ENCODE data around the gene FGF1.

Gene FGF1

GRCh38 chr5:142678529-142678928 is 7.4 kb downstream of the FGF1 start:
- no peaks in the 10 kb centered on the region for H3K79me1 ChIP-seq (replicated peaks; ENCODE audit: low read length, poor library complexity, severe bottlenecking)
- H3K4ac ChIP-seq (ENCODE audit: low read depth in 1 of 2, low read length in 2 of 2), result no peak overlapping the region
- H2BK12ac ChIP-seq (ENCODE audit: low read length in 2 of 2), result no peak overlapping the region
- H3K9me3 ChIP-seq (ENCODE audit: control insufficient read depth, low read length), result no peaks in the 10 kb centered on the region
- no peak overlapping the region for H2BK5ac ChIP-seq (ENCODE audit: low read depth, low read length, poor library complexity, severe bottlenecking)
- no peak overlapping the region for H3K4me3 ChIP-seq (ENCODE audit: insufficient read depth in 1 of 2, low read depth in 1 of 2, low read length in 2 of 2)
- peaks cover 13% of the 10 kb centered on the region for H3K4me1 ChIP-seq (ENCODE audit: control insufficient read depth, insufficient read depth, low read depth, low read length)
- H4K91ac ChIP-seq (ENCODE audit: low read length), result no peak overlapping the region
- H3K14ac ChIP-seq (ENCODE audit: low read length in 2 of 2), result no peak overlapping the region
- H2BK120ac ChIP-seq (ENCODE audit: low read depth, low read length), result no peak overlapping the region
- H2AFZ ChIP-seq (ENCODE audit: low read depth, low read length), result no peak overlapping the region
- H4K8ac ChIP-seq (ENCODE audit: low read length), result no peak overlapping the region
- WGBS, result 88% methylated on average over 4 of the region's 4 CpGs
- no peak overlapping the region for H2AK5ac ChIP-seq (ENCODE audit: low read length, severe bottlenecking)
- no peak for DNase-seq
- no peaks in the 10 kb centered on the region for H3K27me3 ChIP-seq (ENCODE audit: control insufficient read depth in 1 of 2, insufficient read depth in 1 of 2, low read length in 2 of 2)
- no peak overlapping the region for H3K27ac ChIP-seq (ENCODE audit: low read length, poor library complexity, severe bottlenecking)
- no peak overlapping the region for H2BK15ac ChIP-seq (ENCODE audit: low read depth, poor library complexity, severe bottlenecking)
- H3K4me2 ChIP-seq (ENCODE audit: low read length, poor library complexity, severe bottlenecking), result no peak overlapping the region
- no peak overlapping the region for H3K18ac ChIP-seq (ENCODE audit: low read depth in 1 of 2, low read length in 2 of 2)
- H3K9ac ChIP-seq (ENCODE audit: low read length), result no peak overlapping the region
- H3K36me3 ChIP-seq (ENCODE audit: control insufficient read depth in 1 of 2, insufficient read depth in 2 of 2, low read depth in 1 of 2, low read length in 2 of 2), result no peaks in the 10 kb centered on the region
- H3K23ac ChIP-seq (ENCODE audit: low read length in 2 of 2), result no peak overlapping the region

GRCh38 chr5:142677198-142677597 is 8.7 kb downstream of the FGF1 start:
- Histone ChIP-seq H3K4me2 (ENCODE audit: low read length, poor library complexity, severe bottlenecking) (no peak overlapping the region), H2BK12ac (ENCODE audit: low read length in 2 of 2) (no peak overlapping the region), H3K9me3 (ENCODE audit: control insufficient read depth, low read length) (no peaks in the 10 kb centered on the region)

GRCh38 chr5:142676318-142676717 is 9.6 kb downstream of the FGF1 start:
- no peak overlapping the region for H3K27ac ChIP-seq (ENCODE audit: low read length, poor library complexity, severe bottlenecking)
- H3K4me3 ChIP-seq (ENCODE audit: insufficient read depth in 1 of 2, low read depth in 1 of 2, low read length in 2 of 2), result no peak overlapping the region
- H2BK12ac ChIP-seq (ENCODE audit: low read length in 2 of 2), result no peak overlapping the region
- H2AK5ac ChIP-seq (ENCODE audit: low read length, severe bottlenecking), result no peak overlapping the region
- 84% methylated on average over 4 of the region's 4 CpGs for WGBS
- H3K36me3 ChIP-seq (ENCODE audit: control insufficient read depth in 1 of 2, insufficient read depth in 2 of 2, low read depth in 1 of 2, low read length in 2 of 2), result no peaks in the 10 kb centered on the region
- H2BK120ac ChIP-seq (ENCODE audit: low read depth, low read length), result no peak overlapping the region
- no peaks in the 10 kb centered on the region for H3K9me3 ChIP-seq (ENCODE audit: control insufficient read depth, low read length)
- H3K23ac ChIP-seq (ENCODE audit: low read length in 2 of 2), result no peak overlapping the region
- H2BK5ac ChIP-seq (ENCODE audit: low read depth, low read length, poor library complexity, severe bottlenecking), result no peak overlapping the region
- no peaks in the 10 kb centered on the region for H3K27me3 ChIP-seq (ENCODE audit: control insufficient read depth in 1 of 2, insufficient read depth in 1 of 2, low read length in 2 of 2)
- H3K4ac ChIP-seq (ENCODE audit: low read depth in 1 of 2, low read length in 2 of 2), result no peak overlapping the region
- no peak overlapping the region for H3K18ac ChIP-seq (ENCODE audit: low read depth in 1 of 2, low read length in 2 of 2)
- DNase-seq, result no peak
- no peak overlapping the region for H3K9ac ChIP-seq (ENCODE audit: low read length)
- peaks cover 15% of the 10 kb centered on the region for H3K4me1 ChIP-seq (ENCODE audit: control insufficient read depth, insufficient read depth, low read depth, low read length)
- H3K4me2 ChIP-seq (ENCODE audit: low read length, poor library complexity, severe bottlenecking), result no peak overlapping the region
- no peak overlapping the region for H4K91ac ChIP-seq (ENCODE audit: low read length)
- H2BK15ac ChIP-seq (ENCODE audit: low read depth, poor library complexity, severe bottlenecking), result no peak overlapping the region
- no peak overlapping the region for H4K8ac ChIP-seq (ENCODE audit: low read length)
- no peak overlapping the region for H3K14ac ChIP-seq (ENCODE audit: low read length in 2 of 2)
- H2AFZ ChIP-seq (ENCODE audit: low read depth, low read length), result no peak overlapping the region
- no peaks in the 10 kb centered on the region for H3K79me1 ChIP-seq (replicated peaks; ENCODE audit: low read length, poor library complexity, severe bottlenecking)

More at GRCh38 chr5:142677198-142677597, 8.7 kb downstream of the FGF1 start:
- H3K14ac ChIP-seq (ENCODE audit: low read length in 2 of 2), result no peak overlapping the region
- no peak overlapping the region for H3K18ac ChIP-seq (ENCODE audit: low read depth in 1 of 2, low read length in 2 of 2)
- H3K27ac ChIP-seq (ENCODE audit: low read length, poor library complexity, severe bottlenecking), result no peak overlapping the region
- no peak overlapping the region for H3K4me3 ChIP-seq (ENCODE audit: insufficient read depth in 1 of 2, low read depth in 1 of 2, low read length in 2 of 2)
- H3K4ac ChIP-seq (ENCODE audit: low read depth in 1 of 2, low read length in 2 of 2), result no peak overlapping the region
- H3K27me3 ChIP-seq (ENCODE audit: control insufficient read depth in 1 of 2, insufficient read depth in 1 of 2, low read length in 2 of 2), result no peaks in the 10 kb centered on the region
- no peaks in the 10 kb centered on the region for H3K79me1 ChIP-seq (replicated peaks; ENCODE audit: low read length, poor library complexity, severe bottlenecking)
- H4K8ac ChIP-seq (ENCODE audit: low read length), result no peak overlapping the region
- WGBS, result 91% methylated on average over 2 of the region's 2 CpGs
- H4K91ac ChIP-seq (ENCODE audit: low read length), result no peak overlapping the region
- no peaks in the 10 kb centered on the region for H3K36me3 ChIP-seq (ENCODE audit: control insufficient read depth in 1 of 2, insufficient read depth in 2 of 2, low read depth in 1 of 2, low read length in 2 of 2)
- H2BK5ac ChIP-seq (ENCODE audit: low read depth, low read length, poor library complexity, severe bottlenecking), result no peak overlapping the region
- no peak for DNase-seq
- H3K23ac ChIP-seq (ENCODE audit: low read length in 2 of 2), result no peak overlapping the region
- no peak overlapping the region for H2AK5ac ChIP-seq (ENCODE audit: low read length, severe bottlenecking)
- H3K4me1 ChIP-seq (ENCODE audit: control insufficient read depth, insufficient read depth, low read depth, low read length), result peaks cover 15% of the 10 kb centered on the region
- H2BK15ac ChIP-seq (ENCODE audit: low read depth, poor library complexity, severe bottlenecking), result no peak overlapping the region
- H3K9ac ChIP-seq (ENCODE audit: low read length), result peak overlapping the region; percentile 3
- no peak overlapping the region for H2BK120ac ChIP-seq (ENCODE audit: low read depth, low read length)
- no peak overlapping the region for H2AFZ ChIP-seq (ENCODE audit: low read depth, low read length)

GRCh38 chr5:142674531-142675469 is 11.1 kb downstream of the FGF1 start:
- H4K8ac ChIP-seq (ENCODE audit: low read length), result peak overlapping the region; percentile 32

More at GRCh38 chr5:142674531-142675469, 11.1 kb downstream of the FGF1 start:
- H2AFZ ChIP-seq (ENCODE audit: low read depth, low read length), result peak overlapping the region; percentile 10
- H2BK5ac ChIP-seq (ENCODE audit: low read depth, low read length, poor library complexity, severe bottlenecking), result no peak overlapping the region
- no peak overlapping the region for H3K23ac ChIP-seq (ENCODE audit: low read length in 2 of 2)
- H3K14ac ChIP-seq (ENCODE audit: low read length in 2 of 2), result peak overlapping the region in 1 of 2 experiments; percentile 51
- 81% methylated on average over 20 of the region's 22 CpGs for WGBS
- H2BK12ac ChIP-seq (ENCODE audit: low read length in 2 of 2), result peak overlapping the region in 1 of 2 experiments; percentile 69
- peak; percentile 61 for DNase-seq
- no peak overlapping the region for H3K4me3 ChIP-seq (ENCODE audit: insufficient read depth in 1 of 2, low read depth in 1 of 2, low read length in 2 of 2)
- H3K18ac ChIP-seq (ENCODE audit: low read depth in 1 of 2, low read length in 2 of 2), result peak overlapping the region; percentile 59 to 79
- peak overlapping the region; percentile 28 for H3K27ac ChIP-seq (ENCODE audit: low read length, poor library complexity, severe bottlenecking)
- peak overlapping the region; percentile 2 for H2BK15ac ChIP-seq (ENCODE audit: low read depth, poor library complexity, severe bottlenecking)
- H3K36me3 ChIP-seq (ENCODE audit: control insufficient read depth in 1 of 2, insufficient read depth in 2 of 2, low read depth in 1 of 2, low read length in 2 of 2), result no peaks in the 10 kb centered on the region
- H3K4me2 ChIP-seq (ENCODE audit: low read length, poor library complexity, severe bottlenecking), result no peak overlapping the region
- no peaks in the 10 kb centered on the region for H3K27me3 ChIP-seq (ENCODE audit: control insufficient read depth in 1 of 2, insufficient read depth in 1 of 2, low read length in 2 of 2)
- H2BK120ac ChIP-seq (ENCODE audit: low read depth, low read length), result no peak overlapping the region
- H3K79me1 ChIP-seq (replicated peaks; ENCODE audit: low read length, poor library complexity, severe bottlenecking), result no peaks in the 10 kb centered on the region
- no peak overlapping the region for H4K91ac ChIP-seq (ENCODE audit: low read length)
- no peaks in the 10 kb centered on the region for H3K9me3 ChIP-seq (ENCODE audit: control insufficient read depth, low read length)
- H2AK5ac ChIP-seq (ENCODE audit: low read length, severe bottlenecking), result peak overlapping the region; percentile 92
- H3K4ac ChIP-seq (ENCODE audit: low read depth in 1 of 2, low read length in 2 of 2), result no peak overlapping the region
- peak overlapping the region; percentile 74 for H3K9ac ChIP-seq (ENCODE audit: low read length)
- H3K4me1 ChIP-seq (ENCODE audit: control insufficient read depth, insufficient read depth, low read depth, low read length), result peaks cover 12% of the 10 kb centered on the region
